Endothelial cell (in vitro differentiated cells): Measurements from ENCODE around the gene TADA2A. TPM values are rescaled to one million over a fixed set of nuclear protein-coding genes. Genes with fewer than 3 reads are reported as not detected.
"Not testable (repeated sequence)": the region's sequence is repeated elsewhere in the genome, so short reads cannot be mapped to it uniquely, and the experiment has no call there.

Experiments used
- DNase-seq: peaks from one replicate; pipeline ENCODE4 v3.0.0; 2021; ENCODE audit warnings: low spot score
- H3K27ac Mint-ChIP-seq: one replicate; pipeline ENCODE4 v1.8.0; 2021; ENCODE audit warnings: mixed read lengths, inconsistent platforms; ENCODE audit not compliant: unreplicated experiment
- H3K27me3 Mint-ChIP-seq: one replicate; pipeline ENCODE4 v1.8.0; 2021; ENCODE audit warnings: mild to moderate bottlenecking, moderate library complexity, mixed read lengths, inconsistent platforms; ENCODE audit not compliant: unreplicated experiment
- H3K36me3 Mint-ChIP-seq: one replicate; pipeline ENCODE4 v1.8.0; 2021; ENCODE audit warnings: mild to moderate bottlenecking, low read depth, mixed read lengths, inconsistent platforms; ENCODE audit not compliant: unreplicated experiment
- H3K4me1 Mint-ChIP-seq: one replicate; pipeline ENCODE4 v1.8.0; 2021; ENCODE audit warnings: mild to moderate bottlenecking, mixed read lengths, inconsistent platforms; ENCODE audit not compliant: unreplicated experiment
- H3K4me3 Mint-ChIP-seq: one replicate; pipeline ENCODE4 v1.8.0; 2021; ENCODE audit warnings: mild to moderate bottlenecking, mixed read lengths, inconsistent platforms; ENCODE audit not compliant: unreplicated experiment
- H3K9me3 Mint-ChIP-seq: one replicate; pipeline ENCODE4 v1.8.0; 2021; ENCODE audit warnings: mixed read lengths, inconsistent platforms; ENCODE audit not compliant: unreplicated experiment
- total RNA-seq: library from RNA; stranded (reverse); fragmentation: NEBNext Ultra II Directional; extraction: Animal tissue kit (Norgen Biotek cat#: 25700); gene quantifications from one replicate; pipeline ENCODE4 v1.2.1, GENCODE V29; 2021; ENCODE audit not compliant: unreplicated experiment
- TF ChIP-seq, protein P1 (sequence below): fragments of 200-600 bp; sonication (generic); IDR thresholded peaks from one replicate; pipeline ENCODE4 v1.5.0; 2021; ENCODE audit warnings: antibody characterized with exemption; ENCODE audit not compliant: unreplicated experiment

Gene TADA2A
- total RNA-seq, 1 donor from 2014 or later: 24.7 TPM

- peaks cover 7% of the 10 kb centered on the region for H3K36me3 Mint-ChIP-seq
- TF ChIP-seq, protein P1, sequence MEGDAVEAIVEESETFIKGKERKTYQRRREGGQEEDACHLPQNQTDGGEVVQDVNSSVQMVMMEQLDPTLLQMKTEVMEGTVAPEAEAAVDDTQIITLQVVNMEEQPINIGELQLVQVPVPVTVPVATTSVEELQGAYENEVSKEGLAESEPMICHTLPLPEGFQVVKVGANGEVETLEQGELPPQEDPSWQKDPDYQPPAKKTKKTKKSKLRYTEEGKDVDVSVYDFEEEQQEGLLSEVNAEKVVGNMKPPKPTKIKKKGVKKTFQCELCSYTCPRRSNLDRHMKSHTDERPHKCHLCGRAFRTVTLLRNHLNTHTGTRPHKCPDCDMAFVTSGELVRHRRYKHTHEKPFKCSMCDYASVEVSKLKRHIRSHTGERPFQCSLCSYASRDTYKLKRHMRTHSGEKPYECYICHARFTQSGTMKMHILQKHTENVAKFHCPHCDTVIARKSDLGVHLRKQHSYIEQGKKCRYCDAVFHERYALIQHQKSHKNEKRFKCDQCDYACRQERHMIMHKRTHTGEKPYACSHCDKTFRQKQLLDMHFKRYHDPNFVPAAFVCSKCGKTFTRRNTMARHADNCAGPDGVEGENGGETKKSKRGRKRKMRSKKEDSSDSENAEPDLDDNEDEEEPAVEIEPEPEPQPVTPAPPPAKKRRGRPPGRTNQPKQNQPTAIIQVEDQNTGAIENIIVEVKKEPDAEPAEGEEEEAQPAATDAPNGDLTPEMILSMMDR: no peak
These were observed 103.4 kb downstream of the TADA2A start for GRCh38 chr17:37510056-37510455.

GRCh38 chr17:37511642-37512041 is 105.0 kb downstream of the TADA2A start:
- H3K27ac Mint-ChIP-seq, H3K4me3 Mint-ChIP-seq, DNase-seq, H3K27me3 Mint-ChIP-seq, H3K9me3 Mint-ChIP-seq, H3K4me1 Mint-ChIP-seq, H3K36me3 Mint-ChIP-seq: not testable (repeated sequence)

More at GRCh38 chr17:37510056-37510455, 103.4 kb downstream of the TADA2A start:
- peaks cover 1% of the 10 kb centered on the region for H3K27me3 Mint-ChIP-seq
- DNase-seq: no peak
- H3K27ac Mint-ChIP-seq: no peak overlapping the region
- peaks cover 4% of the 10 kb centered on the region for H3K4me1 Mint-ChIP-seq
- H3K4me3 Mint-ChIP-seq: no peak overlapping the region
- H3K9me3 Mint-ChIP-seq: no peaks in the 10 kb centered on the region

DNA sequence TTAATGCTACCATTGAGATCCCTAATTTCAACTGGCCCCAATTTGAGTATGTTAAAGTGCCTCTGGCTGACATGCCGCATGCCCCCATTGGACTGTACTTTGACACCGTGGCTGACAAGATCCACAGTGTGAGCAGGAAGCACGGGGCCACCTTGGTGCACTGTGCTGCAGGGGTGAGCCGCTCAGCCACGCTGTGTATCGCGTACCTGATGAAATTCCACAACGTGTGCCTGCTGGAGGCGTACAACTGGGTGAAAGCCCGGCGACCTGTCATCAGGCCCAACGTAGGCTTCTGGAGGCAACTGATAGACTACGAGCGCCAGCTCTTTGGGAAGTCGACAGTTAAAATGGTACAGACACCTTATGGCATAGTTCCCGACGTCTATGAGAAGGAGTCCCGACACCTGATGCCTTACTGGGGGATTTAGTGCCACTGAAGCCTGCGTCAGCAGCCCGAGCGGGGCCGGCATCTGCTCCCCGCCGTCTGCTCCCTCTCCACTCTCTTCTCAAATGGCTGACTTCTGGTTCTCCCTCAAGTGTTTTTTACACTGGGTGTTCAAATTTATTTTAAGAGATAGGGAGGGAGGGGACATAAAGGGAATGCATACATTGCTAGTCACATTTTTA is 105.9 kb downstream of the TADA2A start:
- H3K27me3 Mint-ChIP-seq: peaks cover 1% of the 10 kb centered on the region
- peaks cover 4% of the 10 kb centered on the region for H3K4me1 Mint-ChIP-seq
- H3K4me3 Mint-ChIP-seq: no peak overlapping the region
- peaks cover 7% of the 10 kb centered on the region for H3K36me3 Mint-ChIP-seq
- no peak overlapping the region for H3K27ac Mint-ChIP-seq
- no peak for DNase-seq
- TF ChIP-seq, protein P1: no peak
- H3K9me3 Mint-ChIP-seq: no peaks in the 10 kb centered on the region

DNA sequence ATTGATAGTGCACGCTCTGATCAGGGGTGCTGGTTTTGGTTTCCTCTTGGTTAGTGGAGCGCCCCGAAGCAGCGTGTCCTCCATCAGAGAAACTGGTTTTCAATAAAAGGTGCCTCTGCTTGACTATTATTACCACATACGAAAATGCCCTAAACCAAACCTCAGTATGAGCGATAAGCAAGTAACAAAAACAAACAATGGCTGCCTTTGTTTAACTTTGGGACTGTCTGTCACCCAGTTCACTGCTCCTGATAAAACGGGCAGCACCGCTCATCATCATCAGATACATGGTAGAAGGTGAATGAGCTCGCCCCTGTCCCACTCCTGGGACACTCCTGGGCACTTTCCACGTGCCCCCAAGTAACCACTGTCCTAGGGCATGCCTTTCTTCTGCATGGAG is 107.0 kb downstream of the TADA2A start:
- no peak for DNase-seq
- Mint-ChIP-seq H3K9me3 (no peaks in the 10 kb centered on the region), H3K27me3 (peaks cover 1% of the 10 kb centered on the region), H3K27ac (no peak overlapping the region), H3K4me1 (peaks cover 4% of the 10 kb centered on the region), H3K4me3 (no peak overlapping the region), H3K36me3 (peaks cover 18% of the 10 kb centered on the region)
- TF ChIP-seq, protein P1: no peak

DNA sequence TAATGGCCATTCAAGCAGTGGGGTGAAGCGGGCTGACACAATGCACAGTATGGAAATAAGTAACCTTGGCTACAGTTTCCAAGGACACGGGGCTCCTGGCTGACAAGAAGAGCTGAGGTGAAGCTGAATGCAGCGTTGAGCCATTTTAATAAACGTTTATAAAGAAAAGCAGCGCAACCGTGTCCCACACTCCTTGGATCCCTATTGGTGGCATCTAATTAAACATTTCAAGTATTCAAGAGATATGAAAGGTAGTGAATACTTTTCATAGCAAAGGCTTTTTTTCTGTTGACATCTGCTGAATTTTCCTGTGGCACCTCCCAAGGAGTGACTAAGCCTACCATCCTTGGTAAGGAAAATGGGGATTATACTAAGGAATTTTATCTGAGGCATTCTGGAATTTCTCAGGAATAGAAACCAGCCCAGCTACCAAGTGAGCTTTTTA is 109.5 kb downstream of the TADA2A start:
- TF ChIP-seq, protein P1: no peak
- no peak for DNase-seq
- peaks cover 35% of the 10 kb centered on the region for H3K36me3 Mint-ChIP-seq
- no peaks in the 10 kb centered on the region for H3K9me3 Mint-ChIP-seq
- H3K4me3 Mint-ChIP-seq: no peak overlapping the region
- H3K27me3 Mint-ChIP-seq: no peaks in the 10 kb centered on the region
- no peaks in the 10 kb centered on the region for H3K4me1 Mint-ChIP-seq
- no peak overlapping the region for H3K27ac Mint-ChIP-seq
